ENCODE results near the gene SOWAHA. TPM values are rescaled to one million over a fixed set of nuclear protein-coding genes. Genes with fewer than 3 reads are reported as not detected.
A peak's percentile ranks its signal among the peaks of the same experiment; 100 is the strongest.

SOWAHA gene
- total RNA-seq, 1 experiment from 2014 or later, result 0.39 TPM

DNA sequence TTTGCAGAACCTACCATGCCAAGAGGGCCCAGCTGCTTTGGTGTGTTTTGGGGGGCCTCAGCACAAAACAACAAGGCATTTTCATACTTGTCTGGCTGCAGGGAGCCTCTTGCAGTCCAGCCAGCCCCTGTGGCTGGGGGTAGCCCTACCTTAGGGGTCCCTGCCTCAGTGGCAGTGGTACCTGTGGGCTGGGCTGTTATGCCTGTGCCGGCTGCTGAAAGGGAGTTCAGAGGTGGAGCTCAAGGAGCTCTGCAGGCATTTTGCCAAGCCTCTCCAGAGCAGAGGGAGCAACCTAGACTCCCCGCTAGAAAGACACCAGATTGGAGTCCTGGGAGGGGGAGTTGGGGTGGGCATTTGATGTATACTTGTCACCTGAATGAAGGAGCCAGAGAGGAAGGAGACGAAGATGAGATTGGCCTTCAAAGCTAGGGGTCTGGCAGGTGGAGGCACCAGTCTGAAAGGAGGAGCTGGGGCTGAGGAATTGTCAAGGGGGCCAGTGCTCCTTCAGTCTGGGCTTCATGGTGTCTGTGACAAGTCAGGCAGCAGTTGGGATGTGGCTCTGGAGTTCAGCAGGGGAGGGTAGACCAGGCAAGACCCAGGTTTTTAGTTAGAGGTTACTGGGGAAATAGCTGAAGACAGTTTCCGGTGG, 15.9 kb downstream of the SOWAHA start:
- RAD21 ChIA-PET (ENCODE audit: low non-redundant PET in 1 of 2, low total read pairs in 2 of 2, uncharacterized antibody in 2 of 2, unreplicated experiment in 2 of 2), result no interaction called here
- intact Hi-C loops (cut with micrococcal nuclease), result no loop called here
- H3K4me1 ChIP-seq (ENCODE audit: control insufficient read depth in 1 of 2, insufficient read depth in 2 of 2, low read length in 2 of 2), result peaks cover 12 to 19% of the 10 kb centered on the region in 2 experiments; a peak in 3 of 4 replicates
- H3K79me2 ChIP-seq (ENCODE audit: insufficient read depth, low read length), result peaks cover 6% of the 10 kb centered on the region; the same call in 1 of the 2 replicates
- ATAC-seq (no peak), DNase-seq (ENCODE audit: low read depth, low spot score) (no peak)
- H3K27me3 ChIP-seq (ENCODE audit: insufficient read depth, low read length), result no peaks in the 10 kb centered on the region
- H3K4me3 ChIP-seq (replicated peaks in 1 of 2; ENCODE audit: low read depth in 1 of 2, low read length in 2 of 2), result peak overlapping the region; percentile 65 to 73
- no peak for TF ChIP-seq POLR2A (IDR thresholded peaks at IDR 0.05; ENCODE audit: borderline replicate concordance, extremely low read depth, insufficient read depth, insufficient read length)
- TF ChIP-seq, protein P1, sequence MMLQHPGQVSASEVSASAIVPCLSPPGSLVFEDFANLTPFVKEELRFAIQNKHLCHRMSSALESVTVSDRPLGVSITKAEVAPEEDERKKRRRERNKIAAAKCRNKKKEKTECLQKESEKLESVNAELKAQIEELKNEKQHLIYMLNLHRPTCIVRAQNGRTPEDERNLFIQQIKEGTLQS (IDR thresholded peaks at IDR 0.05), result no peak
- TF ChIP-seq POLR2AphosphoS5 (IDR thresholded peaks at IDR 0.05; ENCODE audit: low read depth, low read length), result no peak
- no peak for TF ChIP-seq SP1 (IDR thresholded peaks at IDR 0.05; ENCODE audit: low read depth)
- no peak for TF ChIP-seq JUND (IDR thresholded peaks at IDR 0.05)
- no peaks in the 10 kb centered on the region for H3K9me2 ChIP-seq (ENCODE audit: insufficient read depth)
- BruUV-seq (replicated peaks), result no TSS peak
- CTCF ChIA-PET, result interaction anchor here (3.9 kb wide), 1 partner anchor 9 kb away, joined by 31 read pairs; no protein-coding TSS in a partner anchor
- no peak overlapping the region for H2AFZ ChIP-seq (ENCODE audit: low read depth, low read length, poor library complexity, severe bottlenecking)
- POLR2A ChIA-PET, result no interaction called here
- peak overlapping the region; percentile 93 for H3K4me2 ChIP-seq (ENCODE audit: low read length)
- no peaks in the 10 kb centered on the region for H4K20me1 ChIP-seq (ENCODE audit: insufficient read depth)
- H3K27ac ChIP-seq (ENCODE audit: low read depth, low read length), result no peak overlapping the region; the same call in 1 of the 2 replicates
- no peaks in the 10 kb centered on the region for H3K9me3 ChIP-seq (ENCODE audit: control insufficient read depth in 1 of 2, insufficient read depth in 1 of 2, low read depth in 1 of 2, low read length in 2 of 2)
- no peaks in the 10 kb centered on the region for H3K36me3 ChIP-seq (ENCODE audit: control insufficient read depth in 1 of 2, insufficient read depth in 2 of 2, low read length in 2 of 2)
- H3K9ac ChIP-seq (ENCODE audit: low read length), result peak overlapping the region; percentile 79

DNA sequence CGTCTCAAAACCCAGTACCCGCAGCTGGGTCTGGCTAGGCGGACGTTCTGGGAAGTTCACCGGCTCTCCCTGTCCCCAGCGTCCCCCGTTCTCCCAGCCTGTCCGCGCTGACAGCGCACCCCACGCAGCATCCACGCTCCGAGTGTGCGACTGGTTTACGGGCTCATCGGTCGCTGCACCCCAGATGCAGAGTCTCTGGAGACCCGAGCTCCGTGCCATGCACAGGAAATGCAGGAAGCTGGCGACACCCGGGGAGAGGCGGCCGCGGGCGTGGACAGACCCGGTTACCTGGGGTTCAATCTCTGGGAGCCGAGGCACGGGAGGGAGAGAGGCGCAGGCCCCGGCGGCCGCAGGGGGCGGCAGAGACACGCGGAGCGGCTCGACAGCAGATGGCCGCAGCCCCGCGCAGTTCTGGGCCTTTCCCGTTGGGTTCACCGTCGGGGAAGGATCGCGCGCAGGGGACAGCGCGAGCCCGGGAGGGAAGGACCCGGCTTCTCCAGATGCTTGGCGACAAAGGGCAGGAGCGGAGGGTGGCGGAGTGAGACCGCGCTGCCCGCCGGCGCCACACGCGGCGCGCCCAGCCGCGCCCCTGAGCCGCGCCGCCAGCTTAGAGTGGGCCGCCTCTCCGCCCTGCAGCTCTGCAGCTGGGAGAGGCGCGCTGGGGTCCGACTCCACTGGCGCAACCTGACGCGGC, 16.8 kb downstream of the SOWAHA start:
- CTCF ChIA-PET, result interaction anchor here (1.3 to 3.9 kb wide), 3 partner anchors 10 to 34 kb away, joined by 3 to 31 read pairs (median 5); no protein-coding TSS in a partner anchor
- TF ChIP-seq JUND (IDR thresholded peaks at IDR 0.05), result no peak
- TF ChIP-seq ZNF274 (IDR thresholded peaks at IDR 0.05; ENCODE audit: low read depth, low read length), result no peak
- TF ChIP-seq, protein P2, sequence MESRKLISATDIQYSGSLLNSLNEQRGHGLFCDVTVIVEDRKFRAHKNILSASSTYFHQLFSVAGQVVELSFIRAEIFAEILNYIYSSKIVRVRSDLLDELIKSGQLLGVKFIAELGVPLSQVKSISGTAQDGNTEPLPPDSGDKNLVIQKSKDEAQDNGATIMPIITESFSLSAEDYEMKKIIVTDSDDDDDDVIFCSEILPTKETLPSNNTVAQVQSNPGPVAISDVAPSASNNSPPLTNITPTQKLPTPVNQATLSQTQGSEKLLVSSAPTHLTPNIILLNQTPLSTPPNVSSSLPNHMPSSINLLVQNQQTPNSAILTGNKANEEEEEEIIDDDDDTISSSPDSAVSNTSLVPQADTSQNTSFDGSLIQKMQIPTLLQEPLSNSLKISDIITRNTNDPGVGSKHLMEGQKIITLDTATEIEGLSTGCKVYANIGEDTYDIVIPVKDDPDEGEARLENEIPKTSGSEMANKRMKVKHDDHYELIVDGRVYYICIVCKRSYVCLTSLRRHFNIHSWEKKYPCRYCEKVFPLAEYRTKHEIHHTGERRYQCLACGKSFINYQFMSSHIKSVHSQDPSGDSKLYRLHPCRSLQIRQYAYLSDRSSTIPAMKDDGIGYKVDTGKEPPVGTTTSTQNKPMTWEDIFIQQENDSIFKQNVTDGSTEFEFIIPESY (IDR thresholded peaks at IDR 0.05; ENCODE audit: extremely low read depth, insufficient replicate concordance, low read length), result no peak
- peak; percentile 56 for TF ChIP-seq YY1 (IDR thresholded peaks at IDR 0.05; ENCODE audit: extremely low read depth, insufficient replicate concordance, low read depth, low read length)
- TF ChIP-seq, protein P3, sequence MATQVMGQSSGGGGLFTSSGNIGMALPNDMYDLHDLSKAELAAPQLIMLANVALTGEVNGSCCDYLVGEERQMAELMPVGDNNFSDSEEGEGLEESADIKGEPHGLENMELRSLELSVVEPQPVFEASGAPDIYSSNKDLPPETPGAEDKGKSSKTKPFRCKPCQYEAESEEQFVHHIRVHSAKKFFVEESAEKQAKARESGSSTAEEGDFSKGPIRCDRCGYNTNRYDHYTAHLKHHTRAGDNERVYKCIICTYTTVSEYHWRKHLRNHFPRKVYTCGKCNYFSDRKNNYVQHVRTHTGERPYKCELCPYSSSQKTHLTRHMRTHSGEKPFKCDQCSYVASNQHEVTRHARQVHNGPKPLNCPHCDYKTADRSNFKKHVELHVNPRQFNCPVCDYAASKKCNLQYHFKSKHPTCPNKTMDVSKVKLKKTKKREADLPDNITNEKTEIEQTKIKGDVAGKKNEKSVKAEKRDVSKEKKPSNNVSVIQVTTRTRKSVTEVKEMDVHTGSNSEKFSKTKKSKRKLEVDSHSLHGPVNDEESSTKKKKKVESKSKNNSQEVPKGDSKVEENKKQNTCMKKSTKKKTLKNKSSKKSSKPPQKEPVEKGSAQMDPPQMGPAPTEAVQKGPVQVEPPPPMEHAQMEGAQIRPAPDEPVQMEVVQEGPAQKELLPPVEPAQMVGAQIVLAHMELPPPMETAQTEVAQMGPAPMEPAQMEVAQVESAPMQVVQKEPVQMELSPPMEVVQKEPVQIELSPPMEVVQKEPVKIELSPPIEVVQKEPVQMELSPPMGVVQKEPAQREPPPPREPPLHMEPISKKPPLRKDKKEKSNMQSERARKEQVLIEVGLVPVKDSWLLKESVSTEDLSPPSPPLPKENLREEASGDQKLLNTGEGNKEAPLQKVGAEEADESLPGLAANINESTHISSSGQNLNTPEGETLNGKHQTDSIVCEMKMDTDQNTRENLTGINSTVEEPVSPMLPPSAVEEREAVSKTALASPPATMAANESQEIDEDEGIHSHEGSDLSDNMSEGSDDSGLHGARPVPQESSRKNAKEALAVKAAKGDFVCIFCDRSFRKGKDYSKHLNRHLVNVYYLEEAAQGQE (IDR thresholded peaks at IDR 0.05; ENCODE audit: low read depth), result no peak
- TF ChIP-seq CBX3 (IDR thresholded peaks at IDR 0.05; ENCODE audit: low read depth), result no peak
- TF ChIP-seq ELF1 (IDR thresholded peaks at IDR 0.05; ENCODE audit: borderline replicate concordance, low read depth), result no peak

More for the DNA sequence above, 16.8 kb downstream of the SOWAHA start:
- Histone ChIP-seq H3K27me3 (ENCODE audit: insufficient read depth, low read length) (no peaks in the 10 kb centered on the region), H3K4me2 (ENCODE audit: low read length) (peak overlapping the region; percentile 93), H3K9ac (ENCODE audit: low read length) (peak overlapping the region; percentile 79), H3K79me2 (ENCODE audit: insufficient read depth, low read length) (peaks cover 6% of the 10 kb centered on the region; the same call in 1 of the 2 replicates), H2AFZ (ENCODE audit: low read depth, low read length, poor library complexity, severe bottlenecking) (no peak overlapping the region), H3K4me1 (ENCODE audit: control insufficient read depth in 1 of 2, insufficient read depth in 2 of 2, low read length in 2 of 2) (peaks cover 12 to 19% of the 10 kb centered on the region in 2 experiments; a peak in 3 of 4 replicates), H3K36me3 (ENCODE audit: control insufficient read depth in 1 of 2, insufficient read depth in 2 of 2, low read length in 2 of 2) (no peaks in the 10 kb centered on the region), H4K20me1 (ENCODE audit: insufficient read depth) (no peaks in the 10 kb centered on the region), H3K27ac (ENCODE audit: low read depth, low read length) (peak overlapping the region; percentile 75), H3K9me3 (ENCODE audit: control insufficient read depth in 1 of 2, insufficient read depth in 1 of 2, low read depth in 1 of 2, low read length in 2 of 2) (no peaks in the 10 kb centered on the region), H3K4me3 (replicated peaks in 1 of 2; ENCODE audit: low read depth in 1 of 2, low read length in 2 of 2) (peak overlapping the region; percentile 65 to 73), H3K9me2 (ENCODE audit: insufficient read depth) (no peaks in the 10 kb centered on the region)
- intact Hi-C loops (cut with micrococcal nuclease), result loop anchor here (1.0 kb wide), 1 partner anchor 53 kb away; no protein-coding TSS in a partner anchor
- POLR2A ChIA-PET, result interaction anchor here (1.7 kb wide), 1 partner anchor 36 kb away, joined by 5 read pairs; the partner anchor contains the start of genes GDF9 and UQCRQ
- DNase-seq (ENCODE audit: low read depth, low spot score) (peak; percentile 38), ATAC-seq (peak; percentile 82)
- RAD21 ChIA-PET (ENCODE audit: low non-redundant PET in 1 of 2, low total read pairs in 2 of 2, uncharacterized antibody in 2 of 2, unreplicated experiment in 2 of 2), result no interaction called here
- no TSS peak for BruUV-seq (replicated peaks)

Data from HCT116 (cell line).